Stimulated activated naive CD8-positive, alpha-beta T cell treated with anti-CD3 and anti-CD28 coated beads, Interleukin-15, Interleukin-2, amounts not matched to agents 100 U/mL and 50 U/mL, for 24 hours (primary cell): ENCODE results near the gene MFAP2.
"Not testable (repeated sequence)": the region's sequence is repeated elsewhere in the genome, so short reads cannot be mapped to it uniquely, and the experiment has no call there.

Experiments
- ATAC-seq: fragments of 150-1000 bp; cut with Tn5 transposase; one replicate; pipeline ENCODE4 v1.10.0; 2021
- DNase-seq: peaks from one replicate; pipeline ENCODE4 v3.0.0; 2021

Gene MFAP2

GRCh38 chr1:16978567-16979474 lies 1.6 kb downstream of the MFAP2 start:
- ATAC-seq, result no peak
- DNase-seq, result no peak

DNA sequence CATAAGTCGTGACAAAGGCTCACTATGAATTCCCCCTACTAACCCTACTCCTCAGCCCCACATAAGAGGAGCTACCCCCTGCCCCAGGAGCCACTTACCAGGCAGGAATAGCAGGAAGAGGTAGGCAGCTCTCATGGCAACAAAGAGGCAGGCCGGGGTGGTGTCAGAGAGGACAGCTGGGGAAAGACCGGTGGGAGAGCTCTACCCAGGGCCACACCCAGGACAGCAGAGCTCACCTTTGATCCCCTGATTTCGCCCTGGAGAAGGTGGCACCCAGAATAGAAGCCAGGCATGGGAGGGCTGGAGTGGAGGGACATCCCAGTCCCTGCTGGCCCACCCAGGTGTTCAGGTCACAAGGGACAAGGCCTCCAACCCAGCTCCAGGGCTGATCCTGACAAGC lies 2.3 kb downstream of the MFAP2 start:
- ATAC-seq (no peak), DNase-seq (no peak)

DNA sequence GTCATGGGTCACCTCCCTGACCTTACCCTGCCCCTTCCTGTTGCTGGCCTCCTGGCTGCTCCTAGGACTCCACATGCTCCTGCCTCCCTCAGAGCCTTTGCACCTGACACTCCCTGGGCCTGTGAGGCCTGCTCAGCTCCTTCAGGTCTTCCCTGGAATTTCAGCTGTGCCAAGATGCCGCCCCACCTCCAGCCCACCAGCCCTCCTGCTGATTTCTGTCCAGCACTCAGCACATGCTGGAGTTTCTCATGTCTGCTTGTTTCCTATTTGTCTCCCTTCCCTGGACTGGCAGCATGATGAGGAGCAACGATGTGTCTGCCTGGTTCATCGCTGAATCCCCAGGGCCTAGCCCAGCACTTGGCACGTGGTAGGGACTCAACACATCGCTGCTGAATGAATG lies 3.0 kb downstream of the MFAP2 start:
- DNase-seq, result no peak

GRCh38 chr1:16976966-16977365 lies 3.5 kb downstream of the MFAP2 start:
- ATAC-seq (no peak), DNase-seq (no peak)

More for the DNA sequence above, 3.0 kb downstream of the MFAP2 start:
- ATAC-seq, result no peak

- no peak for DNase-seq
- ATAC-seq, result no peak
Measured at GRCh38 chr1:16975838-16976237, 4.6 kb downstream of the MFAP2 start.

GRCh38 chr1:16975211-16975610 lies 5.2 kb downstream of the MFAP2 start:
- ATAC-seq (no peak), DNase-seq (no peak)

DNA sequence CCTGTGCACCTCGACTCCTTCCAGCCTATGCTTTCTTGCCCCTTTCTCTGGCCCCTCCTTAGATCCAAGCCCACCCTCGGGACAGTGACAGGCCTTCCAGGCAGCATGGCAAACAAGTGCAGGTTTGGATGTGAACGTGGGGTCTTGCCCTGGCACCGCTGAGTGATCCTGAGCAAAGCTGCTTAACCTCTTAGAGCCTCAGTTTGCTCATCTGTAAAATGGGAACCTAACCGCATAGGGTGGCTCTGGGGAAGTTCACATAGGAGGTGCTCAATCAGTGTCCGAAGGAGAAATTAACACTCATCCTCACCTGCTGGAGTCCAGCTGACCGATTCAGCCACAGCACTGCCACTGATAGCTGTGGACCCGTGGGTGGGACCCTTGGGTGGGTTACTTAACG lies 7.2 kb downstream of the MFAP2 start:
- DNase-seq, result no peak
- no peak for ATAC-seq

DNA sequence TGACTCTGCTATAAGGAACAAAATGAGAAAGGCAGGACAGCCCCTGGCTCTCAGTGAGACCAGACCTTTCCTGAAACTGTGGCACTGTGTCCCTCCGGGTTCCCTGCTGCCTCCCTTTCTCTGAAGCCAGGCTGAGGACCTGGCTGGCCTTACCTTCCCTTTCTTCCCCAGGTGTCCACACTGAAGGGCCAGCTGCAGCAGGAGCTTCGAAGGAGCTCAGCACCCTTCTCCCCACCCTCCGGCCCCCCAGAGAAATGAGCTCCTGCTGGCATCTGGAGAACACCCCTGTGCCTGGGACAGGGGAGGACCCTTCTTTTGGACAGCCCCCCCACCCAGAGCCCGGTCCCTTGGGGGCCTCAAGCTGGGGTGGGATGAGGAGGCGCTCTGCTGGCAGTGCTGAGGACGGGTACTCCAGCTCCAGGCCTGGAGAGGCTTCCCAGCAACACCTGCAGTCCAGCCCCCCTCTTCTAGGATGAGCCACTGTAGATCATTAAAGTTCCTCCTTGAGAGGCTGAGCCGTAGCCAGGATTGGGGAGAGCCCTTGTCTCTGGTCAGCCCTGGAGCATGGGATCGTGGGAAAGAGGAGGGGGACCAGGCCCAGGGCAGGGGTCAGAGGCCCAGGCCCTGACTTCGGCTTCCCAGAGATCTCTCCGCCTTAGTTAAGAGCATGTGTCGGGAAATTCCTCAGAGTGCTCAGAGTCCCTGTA lies 8.1 kb downstream of the MFAP2 start:
- DNase-seq (no peak), ATAC-seq (no peak)

GRCh38 chr1:16971341-16972188 lies 8.9 kb downstream of the MFAP2 start:
- DNase-seq, result no peak
- peak; percentile 6 for ATAC-seq

DNA sequence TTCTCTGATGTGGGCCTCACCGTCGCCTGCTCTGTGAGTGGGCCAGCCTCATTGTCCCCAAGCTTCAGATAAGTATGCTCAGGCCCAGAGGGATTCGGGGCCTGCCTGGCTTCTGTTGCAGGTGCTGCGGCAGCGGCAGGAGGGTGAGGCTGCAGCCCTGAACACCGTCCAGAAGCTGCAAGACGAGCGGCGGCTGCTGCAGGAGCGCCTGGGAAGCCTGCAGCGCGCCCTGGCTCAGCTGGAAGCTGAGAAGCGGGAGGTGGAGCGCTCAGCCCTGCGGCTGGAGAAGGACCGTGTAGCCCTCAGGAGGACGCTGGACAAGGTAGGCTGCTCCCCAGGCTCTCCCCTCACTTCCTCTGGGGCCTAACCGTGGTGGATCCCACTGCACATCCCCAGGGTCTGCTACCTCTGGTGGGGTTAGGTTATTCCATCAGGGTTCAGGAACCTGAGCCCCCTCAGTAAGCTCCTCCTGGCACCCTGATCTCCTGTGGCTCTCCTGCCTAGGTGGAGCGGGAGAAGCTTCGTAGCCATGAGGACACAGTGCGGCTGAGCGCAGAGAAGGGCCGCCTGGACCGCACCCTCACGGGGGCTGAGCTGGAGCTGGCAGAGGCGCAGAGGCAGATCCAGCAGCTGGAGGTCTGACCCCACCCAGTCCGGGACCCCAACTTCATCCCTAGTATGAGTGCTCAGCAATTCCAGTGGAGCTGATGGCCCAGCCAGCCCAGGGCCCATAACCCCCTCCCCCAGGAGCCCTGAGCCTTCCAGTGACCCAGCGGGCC lies 10.1 kb downstream of the MFAP2 start:
- no peak for ATAC-seq
- no peak for DNase-seq

DNA sequence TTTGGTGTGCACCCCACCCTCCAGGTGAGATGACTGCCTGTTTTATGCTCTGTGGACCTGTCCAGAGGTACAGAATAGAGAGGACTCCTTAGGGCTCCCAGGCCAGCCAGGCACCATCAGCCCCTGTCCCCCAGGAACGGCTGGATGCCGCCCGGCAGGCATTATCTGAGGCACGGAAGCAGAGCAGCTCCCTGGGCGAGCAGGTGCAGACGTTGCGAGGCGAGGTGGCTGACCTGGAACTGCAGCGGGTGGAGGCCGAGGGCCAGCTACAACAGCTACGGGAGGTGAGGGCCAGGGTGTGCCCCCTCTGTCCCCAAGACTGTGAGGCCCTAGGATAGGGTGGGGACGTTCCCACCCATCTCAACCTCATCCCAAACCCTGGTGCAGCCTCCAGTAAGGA lies 10.8 kb downstream of the MFAP2 start:
- ATAC-seq (no peak), DNase-seq (no peak)

- DNase-seq (no peak), ATAC-seq (no peak)
Measured at GRCh38 chr1:16969057-16969611, 11.3 kb downstream of the MFAP2 start.

DNA sequence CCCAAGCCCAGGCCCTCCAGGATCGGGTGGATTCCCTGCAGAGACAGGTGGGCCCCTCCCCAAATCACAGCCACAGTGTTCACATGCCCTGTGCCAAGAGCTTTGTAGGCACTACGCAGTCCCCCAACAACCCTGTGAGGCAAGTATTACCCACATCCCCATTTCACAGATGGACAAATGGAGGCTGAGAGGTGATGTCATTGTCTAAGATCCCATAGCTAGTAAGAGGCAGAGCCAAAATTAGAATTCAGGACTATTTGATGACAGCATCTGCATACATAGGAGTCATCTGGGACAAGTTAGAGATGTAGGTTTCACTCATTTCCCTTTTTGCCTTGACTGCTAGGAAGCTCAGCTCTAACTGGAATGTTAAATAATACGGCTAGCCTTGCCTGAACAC lies 12.0 kb downstream of the MFAP2 start:
- no peak for DNase-seq
- no peak for ATAC-seq

DNA sequence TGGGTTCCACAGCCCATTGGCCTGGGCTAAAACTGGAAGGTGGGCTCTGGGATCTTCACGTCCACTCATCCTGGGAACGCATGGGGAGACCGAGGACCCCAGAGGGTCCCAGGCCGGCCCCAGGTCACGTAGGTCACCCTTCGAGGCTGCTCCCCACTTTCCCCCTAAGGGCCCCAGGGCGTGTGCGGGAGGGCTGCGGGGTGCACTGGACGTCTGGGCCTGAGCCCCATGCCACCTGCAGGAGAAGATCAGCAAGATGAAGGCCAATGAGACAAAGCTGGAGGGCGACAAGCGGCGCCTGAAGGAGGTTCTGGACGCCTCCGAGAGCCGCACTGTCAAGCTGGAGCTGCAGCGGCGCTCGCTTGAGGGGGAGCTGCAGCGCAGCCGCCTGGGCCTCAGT lies 12.5 kb downstream of the MFAP2 start:
- DNase-seq (no peak), ATAC-seq (no peak)

DNA sequence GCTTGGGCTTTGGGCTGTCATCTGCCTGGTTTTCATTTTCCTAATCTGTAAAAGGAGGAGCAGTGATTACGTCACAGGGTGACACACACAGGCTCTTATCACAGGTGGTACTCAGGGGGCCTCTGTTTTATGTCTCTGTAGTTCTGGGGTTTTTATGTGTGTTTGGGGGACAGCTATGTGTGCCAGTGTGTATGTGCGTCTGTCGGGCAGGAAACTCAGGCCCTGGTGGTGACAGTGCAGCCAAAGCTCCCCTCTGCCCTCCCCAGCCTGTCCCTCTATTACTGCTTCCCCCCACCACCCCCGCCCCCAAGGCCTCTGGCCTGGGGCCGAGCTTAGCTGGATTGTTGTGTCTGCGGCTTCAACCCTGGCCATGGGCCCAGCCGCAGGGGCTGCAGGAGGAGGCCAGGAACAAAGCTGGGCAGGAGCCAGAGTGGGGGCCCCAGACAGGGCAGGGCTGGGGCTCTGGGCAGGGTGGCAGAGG lies 13.3 kb downstream of the MFAP2 start:
- no peak for DNase-seq

GRCh38 chr1:16966282-16966681 lies 14.1 kb downstream of the MFAP2 start:
- DNase-seq (no peak), ATAC-seq (no peak)

More for the DNA sequence above, 13.3 kb downstream of the MFAP2 start:
- ATAC-seq, result no peak

GRCh38 chr1:16965486-16966067 lies 14.8 kb downstream of the MFAP2 start:
- no peak for DNase-seq
- ATAC-seq, result no peak

DNA sequence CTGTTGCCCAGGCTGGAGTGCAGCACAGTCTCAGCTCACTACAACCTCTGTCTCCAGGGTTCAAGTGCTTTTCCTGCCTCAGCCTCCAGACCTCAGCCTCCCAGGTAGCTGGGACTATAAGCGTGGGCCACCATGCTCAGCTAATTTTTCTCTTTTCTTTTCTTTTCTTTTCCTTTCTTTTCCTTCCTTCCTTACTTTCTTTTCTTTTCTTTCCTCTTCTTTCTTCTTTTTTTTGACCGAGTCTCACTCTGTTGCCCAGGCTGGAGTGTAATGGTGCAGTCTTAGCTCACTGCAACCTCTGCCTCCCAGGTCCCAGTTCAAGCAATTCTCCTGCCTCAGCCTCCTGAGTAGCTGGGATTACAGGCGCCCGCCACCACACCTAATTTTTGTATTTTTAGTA lies 16.3 kb downstream of the MFAP2 start:
- ATAC-seq, DNase-seq: not testable (repeated sequence)

GRCh38 chr1:16961297-16962133 lies 18.9 kb downstream of the MFAP2 start:
- DNase-seq (no peak), ATAC-seq (no peak)
